Effector memory CD8-positive, alpha-beta T cell (primary cell): ENCODE data around the gene GRM4.
"Not testable (repeated sequence)": the region's sequence is repeated elsewhere in the genome, so short reads cannot be mapped to it uniquely, and the experiment has no call there.

ENCODE experiments used
- ATAC-seq: fragments of 150-1000 bp; cut with Tn5 transposase; replicated peaks from 2 replicates; pipeline ENCODE4 v1.10.0; 2021; ENCODE audit warnings: mild to moderate bottlenecking, moderate library complexity
- DNase-seq, 3 experiments: peaks; one replicate each; pipeline ENCODE4 v3.0.0; 2021
- H3K27ac Mint-ChIP-seq, 2 donors: one replicate each; pipeline ENCODE4 v1.8.0; 2022; ENCODE audit warnings: mild to moderate bottlenecking in 2 of 2, mixed read lengths in 2 of 2, moderate library complexity in 2 of 2
- H3K27me3 Mint-ChIP-seq, 2 donors: one replicate each; pipeline ENCODE4 v1.8.0; 2022; ENCODE audit warnings: mixed read lengths in 2 of 2
- H3K36me3 Mint-ChIP-seq: one replicate; pipeline ENCODE4 v1.8.0; 2022; ENCODE audit warnings: mild to moderate bottlenecking, moderate library complexity, mixed read lengths; ENCODE audit not compliant: insufficient read depth
- H3K4me1 Mint-ChIP-seq, 2 donors: one replicate each; pipeline ENCODE4 v1.8.0; 2022; ENCODE audit warnings: low read depth in 2 of 2, mixed read lengths in 2 of 2
- H3K4me3 Mint-ChIP-seq, 2 donors: one replicate each; pipeline ENCODE4 v1.8.0; 2022; ENCODE audit warnings: mild to moderate bottlenecking in 2 of 2, mixed read lengths in 2 of 2, moderate library complexity in 2 of 2
- H3K9me3 Mint-ChIP-seq, 2 donors: one replicate each; pipeline ENCODE4 v1.8.0; 2022; ENCODE audit warnings: mixed read lengths in 2 of 2

The GRM4 gene

GRCh38 chr6:34049395-34050342 lies 96.2 kb downstream of the GRM4 start:
- Mint-ChIP-seq H3K4me3 (no peak overlapping the region), H3K27me3 (peaks cover 22 to 67% of the 10 kb centered on the region in 2 donors), H3K27ac (no peak overlapping the region), H3K9me3 (no peaks in the 10 kb centered on the region), H3K4me1 (peaks cover 4 to 11% of the 10 kb centered on the region in 2 donors), H3K36me3 (peaks cover 6% of the 10 kb centered on the region)
- no peak for ATAC-seq
- DNase-seq = no peak

- H3K9me3 Mint-ChIP-seq = no peaks in the 10 kb centered on the region
- peaks cover 6% of the 10 kb centered on the region for H3K36me3 Mint-ChIP-seq
- peaks cover 20 to 56% of the 10 kb centered on the region in 2 donors for H3K27me3 Mint-ChIP-seq
- no peak overlapping the region for H3K4me3 Mint-ChIP-seq
- no peak for DNase-seq
- ATAC-seq = no peak
- peaks cover 10 to 17% of the 10 kb centered on the region in 2 donors for H3K4me1 Mint-ChIP-seq
- H3K27ac Mint-ChIP-seq = no peak overlapping the region
These were observed 97.7 kb downstream of the GRM4 start for GRCh38 chr6:34047913-34048867.

- H3K9me3 Mint-ChIP-seq = no peaks in the 10 kb centered on the region
- ATAC-seq = no peak
These were observed 99.3 kb downstream of the GRM4 start for GRCh38 chr6:34046617-34047016.

GRCh38 chr6:34045771-34046170 lies 100.1 kb downstream of the GRM4 start:
- no peaks in the 10 kb centered on the region for H3K9me3 Mint-ChIP-seq
- H3K27me3 Mint-ChIP-seq = peaks cover 20 to 32% of the 10 kb centered on the region in 2 donors
- H3K27ac Mint-ChIP-seq = no peak overlapping the region
- peaks cover 10 to 17% of the 10 kb centered on the region in 2 donors for H3K4me1 Mint-ChIP-seq
- DNase-seq (no peak), ATAC-seq (no peak)
- peaks cover 6% of the 10 kb centered on the region for H3K36me3 Mint-ChIP-seq
- H3K4me3 Mint-ChIP-seq = no peak overlapping the region

More at GRCh38 chr6:34046617-34047016, 99.3 kb downstream of the GRM4 start:
- H3K27me3 Mint-ChIP-seq = peaks cover 20 to 40% of the 10 kb centered on the region in 2 donors
- no peak overlapping the region for H3K27ac Mint-ChIP-seq
- peaks cover 6% of the 10 kb centered on the region for H3K36me3 Mint-ChIP-seq
- H3K4me1 Mint-ChIP-seq = peaks cover 10 to 17% of the 10 kb centered on the region in 2 donors
- no peak overlapping the region for H3K4me3 Mint-ChIP-seq
- DNase-seq = no peak

- Mint-ChIP-seq H3K9me3 (no peaks in the 10 kb centered on the region), H3K36me3 (peaks cover 6% of the 10 kb centered on the region), H3K27ac (peak overlapping the region; percentile 0), H3K27me3 (peaks cover 16 to 25% of the 10 kb centered on the region in 2 donors), H3K4me1 (peaks cover 10 to 17% of the 10 kb centered on the region in 2 donors), H3K4me3 (no peak overlapping the region)
- ATAC-seq (peak; percentile 94), DNase-seq (peak; percentile 36 to 39 (median 38))
These were observed 100.8 kb downstream of the GRM4 start for GRCh38 chr6:34044945-34045595.

- H3K4me1 Mint-ChIP-seq = peaks cover 10 to 17% of the 10 kb centered on the region in 2 donors
- no peaks in the 10 kb centered on the region for H3K9me3 Mint-ChIP-seq
- no peak overlapping the region for H3K4me3 Mint-ChIP-seq
- DNase-seq (no peak), ATAC-seq (no peak)
- H3K27me3 Mint-ChIP-seq = peaks cover 0 to 13% of the 10 kb centered on the region in 2 donors
- H3K27ac Mint-ChIP-seq = no peak overlapping the region
- no peaks in the 10 kb centered on the region for H3K36me3 Mint-ChIP-seq
These were observed 102.5 kb downstream of the GRM4 start for GRCh38 chr6:34043359-34043758.

GRCh38 chr6:34041998-34042397 lies 103.9 kb downstream of the GRM4 start:
- not testable (repeated sequence) for H3K27me3 Mint-ChIP-seq, H3K9me3 Mint-ChIP-seq, H3K36me3 Mint-ChIP-seq

GRCh38 chr6:34041385-34041784 lies 104.5 kb downstream of the GRM4 start:
- ATAC-seq = no peak
- H3K4me1 Mint-ChIP-seq = peaks cover 10 to 17% of the 10 kb centered on the region in 2 donors
- no peaks in the 10 kb centered on the region for H3K9me3 Mint-ChIP-seq
- H3K27ac Mint-ChIP-seq = no peak overlapping the region
- H3K27me3 Mint-ChIP-seq = peaks cover 0 to 6% of the 10 kb centered on the region in 2 donors
- DNase-seq = no peak
- H3K4me3 Mint-ChIP-seq = no peak overlapping the region
- no peaks in the 10 kb centered on the region for H3K36me3 Mint-ChIP-seq

More at GRCh38 chr6:34041998-34042397, 103.9 kb downstream of the GRM4 start:
- H3K4me3 Mint-ChIP-seq, DNase-seq, H3K27ac Mint-ChIP-seq, ATAC-seq: not testable (repeated sequence)
- peaks cover 10 to 17% of the 10 kb centered on the region in 2 donors for H3K4me1 Mint-ChIP-seq

- no peak overlapping the region for H3K4me3 Mint-ChIP-seq
- H3K9me3 Mint-ChIP-seq = no peaks in the 10 kb centered on the region
- H3K27ac Mint-ChIP-seq = no peak overlapping the region
- DNase-seq (no peak), ATAC-seq (no peak)
- H3K36me3 Mint-ChIP-seq = no peaks in the 10 kb centered on the region
- peaks cover 9% of the 10 kb centered on the region in 2 donors for H3K4me1 Mint-ChIP-seq
- H3K27me3 Mint-ChIP-seq = peaks cover 6 to 13% of the 10 kb centered on the region in 2 donors
These were observed 105.9 kb downstream of the GRM4 start for GRCh38 chr6:34039943-34040342.

- ATAC-seq = no peak
- H3K4me1 Mint-ChIP-seq = no peaks in the 10 kb centered on the region
- H3K36me3 Mint-ChIP-seq = no peaks in the 10 kb centered on the region
- H3K27me3 Mint-ChIP-seq = peaks cover 15 to 23% of the 10 kb centered on the region in 2 donors
- H3K9me3 Mint-ChIP-seq = no peaks in the 10 kb centered on the region
- no peak overlapping the region for H3K27ac Mint-ChIP-seq
- H3K4me3 Mint-ChIP-seq = no peak overlapping the region
- DNase-seq = no peak
These were observed 108.7 kb downstream of the GRM4 start for GRCh38 chr6:34037151-34037550.

GRCh38 chr6:34036357-34037069 lies 109.4 kb downstream of the GRM4 start:
- no peaks in the 10 kb centered on the region for H3K36me3 Mint-ChIP-seq
- H3K27me3 Mint-ChIP-seq = peaks cover 15 to 23% of the 10 kb centered on the region in 2 donors
- no peaks in the 10 kb centered on the region for H3K4me1 Mint-ChIP-seq
- ATAC-seq (no peak), DNase-seq (no peak)
- H3K27ac Mint-ChIP-seq = no peak overlapping the region
- H3K9me3 Mint-ChIP-seq = no peaks in the 10 kb centered on the region
- no peak overlapping the region for H3K4me3 Mint-ChIP-seq

GRCh38 chr6:34035704-34036356 lies 110.1 kb downstream of the GRM4 start:
- no peaks in the 10 kb centered on the region for H3K9me3 Mint-ChIP-seq
- DNase-seq = no peak
- H3K4me1 Mint-ChIP-seq = no peaks in the 10 kb centered on the region
- H3K27ac Mint-ChIP-seq = no peak overlapping the region
- H3K36me3 Mint-ChIP-seq = no peaks in the 10 kb centered on the region
- H3K4me3 Mint-ChIP-seq = no peak overlapping the region
- no peak for ATAC-seq
- peaks cover 15 to 23% of the 10 kb centered on the region in 2 donors for H3K27me3 Mint-ChIP-seq
